Lower leg skin (tissue), 4 donors: ENCODE data around the gene FOXL1. TPM values are rescaled to one million over a fixed set of nuclear protein-coding genes. Genes with fewer than 3 reads are reported as not detected.

Source experiments
- DNase-seq, 2 donors: peaks; one replicate each; pipeline ENCODE4 v3.0.0-alpha.2; 2019; ENCODE audit warnings: low spot score in 2 of 2
- H3K4me3 ChIP-seq: fragments of 200-600 bp; sonication (generic); 2 replicates; pipeline ENCODE4 v1.5.1; 2017; ENCODE audit warnings: mild to moderate bottlenecking, low read depth; ENCODE audit not compliant: poor library complexity, severe bottlenecking
- CTCF ChIP-seq, 3 donors: fragments of 450-650 bp; IDR thresholded peaks; one replicate each; pipeline ENCODE4 v1.5.1; 2016; ENCODE audit warnings: antibody characterized with exemption in 3 of 3, mild to moderate bottlenecking in 3 of 3, moderate library complexity in 2 of 3
- POLR2A ChIP-seq, 2 donors: fragments of 450-650 bp; IDR thresholded peaks; one replicate each; pipeline ENCODE4 v1.6.1; 2016 to 2017; ENCODE audit warnings: antibody characterized with exemption in 2 of 2, mild to moderate bottlenecking in 1 of 2, moderate library complexity in 1 of 2
- WGBS, 2 donors: methylation state at CpG; one replicate each; pipeline ENCODE4 v1.1.5; 2018; 5-methylcytosine and 5-hydroxymethylcytosine counted together
- intact Hi-C: fragments of 100-400 bp; cut with DNase I; formaldehyde crosslinking; loops from one replicate; pipeline ENCODE4 v1.15.0; 2023; ENCODE audit warnings: low total_unique reads
- total RNA-seq, 4 donors: library from RNA; depleted of rRNA; stranded (reverse); fragments of >200 nt; gene quantifications; one replicate each; pipeline ENCODE4 v1.1.0, GENCODE V29; 2016

The FOXL1 gene
- total RNA-seq, 4 donors from 2014 or later, result 0.23 to 0.49 TPM; not detected in 2

GRCh38 chr16:86631444-86631843, 53.1 kb downstream of the FOXL1 start:
- TF ChIP-seq POLR2A (IDR thresholded peaks at IDR 0.05) (no peak), CTCF (IDR thresholded peaks at IDR 0.05) (no peak)
- no peak overlapping the region for H3K4me3 ChIP-seq
- intact Hi-C loops, result no loop called here
- 70 to 76% methylated on average over 9 of the region's 9 CpGs for WGBS, 2 donors
- DNase-seq, result no peak

Other genes starting within 250 kb of the FOXL1 start
- gene FOXF1, start 68.0 kb upstream of the FOXL1 start, total RNA-seq, result under 1 TPM in 2 of 4 donors, not detected in 2; 0.10 to 0.45 TPM
- 10 to 100 TPM; 14.5 to 34.8 (median 25.5) TPM for gene MTHFSD, start 23.3 kb upstream of the FOXL1 start, total RNA-seq
- gene FOXC2, start 11.7 kb upstream of the FOXL1 start, total RNA-seq, result under 1 TPM in 3 of 4 donors, not detected in 1; 0.16 to 0.32 (median 0.17) TPM